CD4-positive, alpha-beta T cell treated with Interleukin-1 beta for 1 hour (primary cell): Measurements from ENCODE around the gene KLHL24.
A peak's percentile ranks its signal among the peaks of the same experiment; 100 is the strongest.
"Not testable (repeated sequence)": the region's sequence is repeated elsewhere in the genome, so short reads cannot be mapped to it uniquely, and the experiment has no call there.

Experiments
- DNase-seq, 2 donors: peaks; one replicate each; pipeline ENCODE4 v3.0.0-alpha.2; 2020 to 2022

KLHL24 gene

DNA sequence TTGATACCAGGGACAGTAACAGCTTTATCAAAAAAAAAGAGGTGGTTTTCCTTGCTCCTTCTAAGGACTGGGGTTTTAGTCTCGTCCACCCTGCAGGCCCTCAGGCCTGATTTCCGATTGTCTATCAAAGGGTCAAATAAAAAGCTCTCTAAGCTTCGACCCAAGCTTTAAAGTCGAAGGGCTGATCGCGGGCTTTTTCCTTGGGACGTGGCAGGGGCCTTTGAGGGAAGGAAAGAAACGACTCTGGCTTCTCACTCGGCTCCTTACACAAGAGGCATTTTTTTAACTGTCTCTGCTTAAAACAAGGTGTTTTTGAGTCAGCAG lies 354 bp upstream of the KLHL24 start:
- no peak for DNase-seq

DNA sequence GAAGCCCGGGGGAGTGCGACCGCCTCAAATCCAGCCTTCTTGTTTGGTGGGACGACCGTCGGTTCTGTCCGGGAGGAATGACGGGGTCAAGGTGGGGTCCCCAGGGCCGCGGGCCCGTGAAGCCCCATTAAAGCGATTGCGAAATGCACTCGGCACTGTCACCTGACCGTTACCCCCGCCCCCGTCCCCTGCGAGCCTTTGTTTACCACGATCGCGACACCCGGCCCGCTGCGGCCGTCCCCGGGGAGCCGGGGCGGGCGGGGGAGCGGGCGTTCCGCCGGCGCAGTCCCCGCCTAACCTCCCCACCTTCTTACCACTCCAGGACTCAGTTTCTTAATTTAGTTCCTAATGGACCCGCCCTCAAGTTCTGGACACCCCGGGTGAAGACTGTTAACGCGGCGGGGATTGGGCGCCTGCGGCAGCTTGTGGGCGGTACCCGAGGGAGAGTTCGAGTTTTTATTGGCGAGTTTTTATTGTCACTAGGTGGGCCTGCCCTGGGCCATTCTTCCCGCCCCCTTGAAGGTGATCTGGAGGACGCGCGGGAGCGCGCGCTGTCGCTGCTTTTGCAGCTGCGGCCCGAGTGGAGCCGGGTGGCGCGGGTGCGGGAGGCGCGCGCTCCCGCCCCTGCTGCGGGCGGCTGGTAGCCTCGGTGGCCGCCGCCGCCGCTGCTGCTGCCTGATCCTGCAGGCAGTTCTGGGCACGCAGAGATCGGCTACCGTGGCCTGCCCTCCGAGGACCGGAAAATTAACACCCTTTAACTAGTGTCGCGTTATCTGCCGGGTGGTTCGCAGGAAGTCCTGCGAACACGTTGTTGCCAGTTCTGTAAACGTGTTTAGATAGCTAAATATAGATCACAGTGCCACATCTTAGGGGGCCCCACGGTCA lies 1.0 kb downstream of the KLHL24 start:
- DNase-seq: peak; percentile 94

DNA sequence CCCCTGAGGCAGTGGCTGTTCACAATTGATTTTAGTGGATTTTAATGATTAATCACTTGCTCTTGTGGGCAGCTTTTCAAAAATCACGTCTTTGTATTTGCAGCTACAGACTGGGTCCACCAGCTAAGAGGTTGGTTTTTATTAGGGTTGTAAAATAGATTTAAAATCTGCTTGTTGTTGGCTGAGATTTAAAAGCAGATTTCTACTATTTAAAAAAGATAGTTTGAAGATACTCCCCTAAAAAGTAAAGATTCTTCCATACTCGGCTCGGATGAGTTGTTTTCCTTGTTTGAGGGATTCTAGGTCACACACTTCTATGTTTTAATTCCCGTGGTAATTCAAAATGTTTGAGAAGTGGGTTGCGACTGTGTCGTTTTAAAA lies 1.7 kb downstream of the KLHL24 start:
- no peak for DNase-seq

DNA sequence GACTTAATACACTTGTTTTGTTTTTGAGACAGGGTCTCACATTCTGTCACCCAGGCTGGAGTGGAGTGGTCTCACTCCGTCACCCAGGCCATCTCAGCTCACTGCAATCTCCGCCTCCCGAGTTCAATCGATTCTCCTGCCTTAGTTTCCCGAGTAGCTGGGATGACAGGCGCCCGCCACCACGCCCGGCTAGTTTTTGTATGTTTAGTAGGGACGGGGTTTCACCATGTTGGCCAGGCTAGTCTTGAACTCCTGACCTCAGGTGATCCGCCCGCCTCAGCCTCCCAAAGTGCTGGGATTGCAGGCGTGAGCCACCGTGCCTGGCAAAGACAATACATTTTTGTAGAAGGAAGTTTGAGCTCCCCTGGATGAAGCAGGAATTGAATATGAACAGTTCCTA lies 2.2 kb downstream of the KLHL24 start:
- not testable (repeated sequence) for DNase-seq

DNA sequence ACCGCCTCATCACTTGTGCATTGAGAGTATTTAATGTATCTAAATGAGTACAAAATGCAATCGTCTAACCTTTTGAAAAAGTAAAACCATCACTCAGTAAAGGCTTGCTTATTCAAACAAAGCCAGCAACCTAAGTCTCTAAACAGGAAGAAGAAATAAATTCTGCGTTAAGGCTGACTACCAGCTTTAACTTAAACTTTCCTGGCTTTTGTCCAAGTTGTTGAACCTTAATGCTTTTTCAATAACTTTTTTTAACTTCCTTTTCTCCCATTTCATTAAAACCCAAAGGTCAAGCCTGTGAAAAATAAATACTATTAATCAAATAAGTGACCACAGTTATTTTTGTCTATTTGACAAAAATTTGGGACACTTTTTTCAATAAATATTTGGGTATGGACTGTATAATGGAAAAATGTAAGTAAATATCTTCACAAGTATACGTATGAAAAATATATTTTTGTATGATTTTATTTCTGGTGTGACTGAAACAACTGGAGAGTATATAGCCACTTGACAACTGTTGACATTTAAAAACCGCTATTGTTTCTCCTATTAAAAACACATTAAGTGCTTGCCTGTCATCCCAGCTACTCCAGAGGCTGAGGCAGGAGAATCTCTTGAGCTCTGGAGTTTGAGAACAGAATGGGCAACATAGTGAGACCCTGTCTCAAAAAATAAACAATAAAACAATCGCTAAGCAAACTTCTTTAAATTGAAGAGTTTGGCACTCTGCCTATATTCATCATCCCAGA lies 2.9 kb downstream of the KLHL24 start:
- DNase-seq: no peak

DNA sequence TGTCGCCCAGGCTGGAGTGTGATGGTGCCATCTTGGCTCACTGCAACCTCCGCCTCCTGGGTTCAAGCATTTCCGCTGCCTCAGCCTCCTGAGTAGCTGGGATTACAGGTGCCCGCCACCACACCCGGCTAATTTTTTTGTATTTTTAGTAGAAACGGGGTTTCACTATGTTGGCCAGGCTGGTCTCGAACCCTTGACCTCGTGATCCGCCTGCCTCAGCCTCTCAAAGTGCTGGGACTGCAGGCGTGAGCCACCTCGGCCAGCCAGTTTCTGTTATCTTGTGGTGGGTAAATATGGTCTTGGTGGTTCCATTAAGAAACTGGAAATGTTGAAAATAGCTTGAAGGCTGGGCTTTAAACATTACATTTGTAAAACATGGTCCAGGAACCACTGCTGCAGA lies 5.2 kb downstream of the KLHL24 start:
- DNase-seq: not testable (repeated sequence)

DNA sequence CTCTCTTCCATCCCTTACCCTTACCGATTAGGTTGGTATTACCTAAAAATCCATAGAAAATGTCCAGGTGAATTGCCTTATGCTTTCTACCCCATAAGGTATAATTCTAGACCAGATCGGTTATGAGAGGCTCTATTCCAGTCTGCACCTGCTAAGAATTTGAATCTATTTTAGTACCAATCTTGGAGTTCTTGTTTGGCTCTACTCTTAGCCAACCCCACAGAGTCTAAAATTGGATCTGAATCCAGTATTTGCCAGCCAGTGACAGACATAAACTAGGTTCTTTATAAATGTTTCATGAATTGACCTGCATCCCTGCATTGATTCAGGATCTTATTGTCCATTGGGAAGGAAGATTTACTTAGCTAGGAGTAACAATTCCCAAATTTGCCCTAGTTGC lies 6.5 kb downstream of the KLHL24 start:
- no peak for DNase-seq

DNA sequence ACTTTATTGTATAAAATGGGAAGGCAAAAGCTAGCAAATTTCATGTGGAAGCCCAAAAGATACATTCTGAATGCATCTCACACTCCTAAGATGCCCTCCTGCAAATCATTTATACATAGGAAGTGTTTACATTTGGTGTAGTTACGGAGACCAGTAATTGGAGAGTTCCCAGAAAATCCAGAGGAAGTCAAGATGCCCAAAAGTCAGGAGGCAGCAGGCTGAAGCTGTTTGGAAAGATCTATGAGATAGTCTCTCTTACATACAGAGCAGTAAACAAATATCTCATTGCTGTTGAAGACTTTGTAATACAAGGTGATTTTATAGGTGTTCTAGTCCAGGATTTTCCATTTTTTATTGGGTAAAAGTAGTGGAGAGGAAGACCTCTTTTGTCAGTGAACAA lies 8.8 kb downstream of the KLHL24 start:
- no peak for DNase-seq

DNA sequence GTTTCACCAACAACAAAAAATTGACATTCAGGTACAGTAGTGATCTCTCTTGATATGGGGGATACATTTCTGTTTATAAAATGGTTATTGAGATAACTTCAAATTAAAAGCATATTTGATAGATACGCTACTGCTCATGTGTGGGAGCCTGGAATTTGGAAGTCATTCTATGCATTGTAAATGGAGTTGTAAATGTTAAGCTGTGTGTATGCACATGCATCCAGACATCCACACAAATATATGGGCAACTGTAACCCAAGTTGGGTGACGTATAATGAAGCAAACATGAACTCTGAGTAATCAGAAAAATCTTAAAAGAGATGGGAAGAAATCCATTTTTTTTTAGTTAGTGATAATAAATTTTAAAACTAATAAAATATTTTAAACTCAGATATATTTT lies 9.8 kb downstream of the KLHL24 start:
- no peak for DNase-seq

DNA sequence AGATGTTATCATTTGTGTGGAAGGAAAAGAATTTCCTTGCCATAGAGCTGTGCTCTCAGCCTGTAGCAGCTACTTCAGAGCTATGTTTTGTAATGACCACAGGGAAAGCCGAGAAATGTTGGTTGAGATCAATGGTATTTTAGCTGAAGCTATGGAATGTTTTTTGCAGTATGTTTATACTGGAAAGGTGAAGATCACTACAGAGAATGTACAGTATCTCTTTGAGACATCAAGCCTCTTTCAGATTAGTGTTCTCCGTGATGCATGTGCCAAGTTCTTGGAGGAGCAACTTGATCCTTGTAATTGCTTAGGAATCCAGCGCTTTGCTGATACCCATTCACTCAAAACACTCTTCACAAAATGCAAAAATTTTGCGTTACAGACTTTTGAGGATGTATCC lies 15.1 kb downstream of the KLHL24 start:
- DNase-seq: no peak

DNA sequence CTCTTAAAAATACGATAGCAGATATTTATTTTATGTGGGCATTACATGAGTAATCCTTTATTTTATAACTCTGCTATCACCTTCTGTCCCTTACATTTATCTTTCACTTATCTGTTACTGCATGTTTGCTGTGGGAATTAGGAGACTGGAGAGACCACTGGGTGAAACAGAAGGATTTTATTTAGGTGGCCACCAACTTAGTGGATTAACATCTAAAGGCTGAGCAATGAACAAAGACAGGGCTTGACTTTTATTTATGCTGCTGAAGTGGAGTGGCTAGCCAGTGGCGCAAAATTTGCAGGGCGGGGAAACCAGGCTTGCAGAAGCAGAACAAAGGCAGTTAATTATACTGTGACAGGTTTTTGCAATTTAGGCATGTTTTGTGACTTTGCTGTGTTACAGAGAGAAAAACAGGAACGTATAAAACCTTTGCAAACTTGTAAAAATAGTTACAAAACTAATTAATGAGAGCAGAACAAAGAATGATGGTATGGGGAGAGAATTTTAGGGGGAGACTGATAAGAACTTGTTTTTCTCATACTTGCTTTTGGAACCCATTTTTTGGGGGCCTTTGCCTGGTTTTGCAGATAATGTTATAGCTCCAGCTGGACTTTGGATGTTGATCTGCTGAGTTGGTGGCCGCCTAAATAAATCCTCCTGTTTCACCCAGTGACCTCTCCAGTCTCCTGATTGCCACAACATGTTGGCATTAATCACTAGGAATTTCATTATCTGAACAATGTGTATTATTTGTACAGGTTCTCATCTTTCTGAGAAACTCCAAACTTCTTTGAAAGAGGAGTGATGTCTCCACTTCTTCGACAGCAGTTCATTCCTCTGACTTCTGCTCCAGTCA lies 18.0 kb downstream of the KLHL24 start:
- DNase-seq: peak in 1 of 2 donors; percentile 22

DNA sequence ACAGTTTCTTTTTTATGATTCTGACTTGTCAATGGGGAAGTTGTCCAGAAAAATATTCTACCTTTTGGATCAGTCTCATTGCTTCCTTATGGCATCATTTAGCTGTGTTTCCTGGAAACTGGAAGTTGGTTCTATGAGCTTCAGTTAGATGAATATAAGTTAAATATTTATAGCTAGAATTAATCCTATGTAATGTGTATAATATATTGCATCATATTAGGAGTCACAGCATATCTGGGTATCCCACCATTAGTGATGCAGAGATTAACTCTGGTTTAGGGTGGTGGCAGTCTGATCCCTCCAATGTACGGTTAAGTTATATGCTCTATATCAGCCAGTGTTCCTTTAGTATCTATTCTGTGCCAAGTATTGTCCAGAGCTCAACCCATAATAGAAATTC lies 19.3 kb downstream of the KLHL24 start:
- no peak for DNase-seq

DNA sequence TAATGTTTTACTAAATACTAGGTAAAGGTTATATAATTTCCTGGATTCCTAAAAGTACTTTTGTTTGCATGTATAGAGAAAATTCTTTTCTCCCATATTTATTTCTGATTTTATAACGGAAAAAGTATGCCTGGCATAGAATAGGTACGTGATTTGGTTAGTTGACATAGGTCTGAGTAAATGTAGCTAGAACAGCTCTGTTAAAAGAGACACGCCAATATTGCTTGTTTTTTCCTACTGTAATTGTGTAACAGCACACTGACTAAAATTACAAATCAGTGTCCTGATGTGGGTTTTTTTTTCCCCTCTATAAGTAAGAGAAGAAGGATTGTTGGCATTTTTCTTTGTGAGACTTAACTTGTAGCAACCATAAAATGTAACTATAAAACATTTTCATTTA lies 26.7 kb downstream of the KLHL24 start:
- no peak for DNase-seq

DNA sequence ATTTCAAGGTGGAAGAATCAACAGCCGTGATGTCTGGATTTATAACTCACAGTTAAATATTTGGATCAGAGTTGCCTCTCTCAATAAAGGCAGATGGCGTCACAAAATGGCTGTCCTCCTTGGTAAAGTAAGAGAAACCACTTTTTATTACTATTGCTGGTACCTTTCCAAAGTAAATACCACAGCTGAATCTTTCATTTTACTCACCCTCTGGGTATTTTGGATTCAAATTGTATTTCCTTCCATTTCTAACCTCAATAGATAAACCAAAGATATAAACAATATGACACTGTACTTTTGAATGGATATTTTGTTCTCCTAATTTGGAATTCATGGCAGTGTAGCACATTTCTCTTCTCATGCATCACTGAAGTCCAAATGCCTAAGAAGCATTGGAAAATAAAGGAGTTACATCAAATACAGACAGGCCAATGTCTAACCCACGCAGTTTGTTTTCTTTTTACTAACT lies 29.5 kb downstream of the KLHL24 start:
- no peak for DNase-seq

DNA sequence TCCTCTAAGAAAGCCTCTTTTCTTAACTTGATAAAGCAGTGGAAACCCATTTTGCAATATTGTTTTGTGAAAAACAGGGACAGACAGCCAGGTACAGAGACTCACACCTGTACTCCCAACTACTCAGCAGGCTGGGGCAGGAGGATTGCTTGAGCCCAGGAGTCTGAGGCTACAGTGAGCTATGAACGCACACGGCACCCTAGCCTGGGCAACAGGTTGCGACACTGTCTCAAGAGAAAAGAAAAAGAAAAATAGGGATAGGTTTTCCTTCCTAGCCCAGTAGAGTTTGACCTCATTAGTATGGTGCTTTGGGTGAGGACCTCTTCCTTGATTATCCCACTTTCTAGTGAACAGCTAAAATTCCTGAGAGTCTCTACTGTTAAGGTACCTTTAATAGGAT lies 44.6 kb downstream of the KLHL24 start:
- DNase-seq: no peak

DNA sequence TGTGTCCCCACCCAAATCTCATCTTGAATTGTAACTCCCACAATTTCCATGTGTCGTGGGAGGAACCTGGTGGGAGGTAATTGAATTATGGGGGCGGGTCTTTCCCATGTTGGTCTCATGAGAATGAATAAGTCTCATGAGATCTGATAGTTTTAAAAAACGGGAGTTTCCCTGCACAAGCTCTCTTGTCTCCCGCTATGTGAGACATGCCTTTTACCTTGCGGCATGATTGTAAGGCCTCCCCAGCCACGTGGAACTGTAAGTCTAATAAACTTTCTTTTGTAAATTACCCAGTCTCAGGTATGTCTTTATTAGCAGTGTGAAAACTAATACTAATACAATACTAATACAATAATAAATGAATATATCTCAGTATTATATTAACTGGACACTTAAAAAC lies 52.3 kb downstream of the KLHL24 start:
- no peak for DNase-seq

DNA sequence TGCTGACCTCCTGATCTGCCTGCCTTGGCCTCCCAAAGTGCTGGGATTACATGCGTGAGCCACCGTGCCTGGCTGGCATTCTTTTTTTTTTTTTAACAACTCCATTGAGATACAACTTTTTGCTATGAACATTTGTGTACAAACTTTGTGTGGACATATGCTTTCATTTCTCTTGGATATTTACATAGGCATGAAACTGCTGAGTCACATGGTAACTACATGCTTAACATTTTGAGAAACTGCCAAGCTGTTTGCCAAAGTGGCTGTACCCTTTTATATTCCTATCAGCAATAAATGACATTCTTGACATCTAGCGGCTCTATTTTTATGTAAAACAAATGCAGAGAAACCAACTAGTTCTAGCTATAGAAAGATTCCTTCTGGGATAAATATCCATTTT lies 53.5 kb downstream of the KLHL24 start:
- DNase-seq: no peak

DNA sequence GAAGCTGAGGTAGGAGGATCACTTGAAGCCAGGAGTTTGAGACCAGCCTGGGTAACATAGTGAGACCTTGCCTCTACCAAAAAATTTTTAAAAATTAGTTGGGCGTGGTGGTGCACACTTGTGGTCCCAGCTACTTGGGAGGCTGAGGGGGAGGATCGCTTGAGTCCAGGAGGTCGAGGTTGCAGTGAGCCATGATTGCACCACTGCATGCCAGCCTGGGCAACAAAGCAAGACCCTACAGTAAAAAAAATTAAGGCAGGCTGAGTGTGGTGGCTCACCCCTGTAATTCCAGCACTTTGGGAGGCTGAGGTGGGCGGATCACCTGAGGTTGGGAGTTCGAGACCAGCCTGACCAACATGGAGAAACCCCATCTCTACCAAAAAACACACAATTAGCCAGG lies 54.2 kb downstream of the KLHL24 start:
- not testable (repeated sequence) for DNase-seq

DNA sequence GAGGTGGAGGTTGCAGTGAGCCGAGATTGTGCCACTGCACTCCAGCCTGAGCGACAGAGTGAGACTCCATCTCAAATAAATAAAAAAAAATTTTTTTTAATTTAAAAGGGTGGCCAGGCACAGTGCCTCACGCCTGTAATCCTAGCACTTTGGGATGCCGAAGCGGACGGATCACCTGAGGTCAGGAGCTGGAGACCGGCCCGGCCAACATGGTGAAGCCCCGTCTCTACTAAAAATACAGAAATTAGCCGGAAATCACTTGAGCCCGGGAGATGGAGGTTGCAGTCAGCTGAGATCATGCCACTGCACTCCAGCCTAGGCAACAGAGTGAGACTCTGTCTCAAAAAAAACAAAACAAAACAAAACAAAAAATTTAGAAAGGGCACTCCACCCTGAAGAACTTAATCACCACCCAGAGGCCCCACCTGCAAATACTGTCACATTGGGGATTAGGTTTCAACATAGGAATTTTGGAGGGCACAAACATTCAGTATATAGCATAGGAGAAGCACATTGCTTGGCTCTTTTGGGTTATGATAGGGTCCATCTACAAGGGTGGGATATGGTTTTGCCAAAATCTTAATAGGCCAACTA lies 55.1 kb downstream of the KLHL24 start:
- DNase-seq: no peak

DNA sequence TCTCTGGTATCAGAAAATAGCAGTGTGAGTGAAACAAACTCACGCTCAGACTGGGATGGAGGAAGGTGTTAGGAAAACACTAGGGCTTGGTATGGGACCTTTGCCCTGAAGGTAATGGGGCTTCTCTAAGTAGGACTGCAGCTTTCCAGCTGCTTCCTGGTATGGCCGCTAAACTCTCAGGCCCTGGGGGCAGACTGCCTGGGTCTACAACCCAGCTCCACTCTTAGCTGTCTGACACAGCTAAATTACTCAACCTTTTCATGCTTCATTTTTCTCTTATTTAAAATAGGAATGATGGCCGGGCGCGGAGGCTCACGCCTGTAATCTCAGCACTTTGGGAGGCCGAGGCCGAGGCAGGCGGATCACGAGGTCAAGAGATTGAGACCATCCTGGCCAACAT lies 57.0 kb downstream of the KLHL24 start:
- DNase-seq: no peak

DNA sequence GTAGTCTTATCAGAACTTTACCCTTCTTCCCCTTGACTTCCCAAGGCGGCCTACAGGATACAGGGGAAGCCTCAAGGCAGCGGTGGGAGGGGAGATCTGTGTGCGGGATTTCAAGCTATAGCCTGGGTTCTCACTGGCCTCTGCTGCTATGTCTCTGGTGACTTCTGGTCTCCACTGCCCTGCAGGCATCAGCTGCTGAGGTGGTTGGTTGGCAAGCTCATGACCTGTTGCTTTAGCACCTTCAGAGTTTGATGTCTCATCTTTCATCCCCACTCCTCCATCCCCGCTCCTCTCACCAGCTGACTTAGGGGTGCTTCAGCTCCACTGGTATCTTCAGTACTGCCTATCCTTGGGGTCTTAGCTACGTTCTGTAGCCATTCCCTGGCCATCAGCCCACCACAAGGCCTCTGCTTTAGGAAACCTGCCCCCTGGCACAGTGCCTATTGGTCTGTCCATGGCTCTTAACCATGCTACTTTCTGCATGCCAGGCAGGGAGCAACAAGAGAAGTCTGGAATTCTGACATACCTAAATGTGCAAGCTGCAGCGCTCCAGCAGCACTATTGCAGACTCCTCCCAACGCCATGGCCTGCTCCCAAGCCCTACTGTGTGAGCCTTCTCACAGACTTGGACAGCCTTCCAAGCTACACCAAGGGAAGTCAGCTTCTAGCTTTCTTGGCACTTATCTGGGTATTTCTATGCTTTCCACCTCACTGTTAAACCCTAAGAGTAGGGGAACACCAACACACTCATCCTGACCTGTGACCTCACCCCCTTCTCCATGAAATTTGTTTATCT lies 60.3 kb downstream of the KLHL24 start:
- no peak for DNase-seq

DNA sequence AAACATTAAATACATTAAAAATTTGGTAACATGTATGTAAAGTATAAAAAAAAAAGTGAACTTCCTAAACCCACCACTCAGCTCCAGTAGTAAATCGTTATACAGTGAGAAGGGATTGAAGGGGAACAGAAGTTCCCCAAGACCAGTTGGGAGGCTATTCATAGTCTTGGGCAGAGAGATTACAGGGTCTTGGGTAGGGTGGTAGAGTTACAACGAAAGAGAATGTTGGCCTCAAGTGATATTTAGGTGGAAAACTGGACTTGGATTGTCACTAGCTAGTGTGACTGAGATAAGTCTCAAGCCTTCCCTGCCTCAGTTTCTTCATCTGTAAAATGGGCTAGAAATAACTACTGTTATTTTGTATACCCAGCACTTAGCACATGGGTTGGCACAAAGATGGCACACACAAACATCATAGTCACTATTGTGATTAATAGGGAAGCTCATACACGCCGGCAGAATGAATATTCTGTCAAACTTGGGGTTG lies 61.7 kb downstream of the KLHL24 start:
- no peak for DNase-seq
